22Rv1 (cell line): ENCODE results near the gene CCT6B.
"Not testable (repeated sequence)": the region's sequence is repeated elsewhere in the genome, so short reads cannot be mapped to it uniquely, and the experiment has no call there.

ENCODE experiments used
- CTCF ChIP-seq: fragments of 450-650 bp; IDR thresholded peaks from 2 replicates; pipeline ENCODE4 v1.5.1; 2017; ENCODE audit warnings: mild to moderate bottlenecking
- ZFX ChIP-seq: fragments of 450-650 bp; IDR thresholded peaks from 2 replicates; pipeline ENCODE4 v1.6.1; 2017; ENCODE audit warnings: antibody characterized with exemption, borderline replicate concordance

GRCh38 chr17:35000965-35001364 lies 39.7 kb upstream of the CCT6B start:
- not testable (repeated sequence) for TF ChIP-seq CTCF, ZFX
